GM19239 (cell line): ENCODE results near the gene JAGN1.
"Not testable (repeated sequence)": the region's sequence is repeated elsewhere in the genome, so short reads cannot be mapped to it uniquely, and the experiment has no call there.

Experiments
- DNase-seq: peaks from one replicate; pipeline ENCODE4 v3.0.0; 2011; ENCODE audit warnings: low spot score; ENCODE audit not compliant: insufficient read length
- FAIRE-seq: peaks from 2 replicates; lab custom pipeline; 2011; peaks lifted over from hg19 to GRCh38; lab: Jason Lieb, UNC

Gene JAGN1

DNA sequence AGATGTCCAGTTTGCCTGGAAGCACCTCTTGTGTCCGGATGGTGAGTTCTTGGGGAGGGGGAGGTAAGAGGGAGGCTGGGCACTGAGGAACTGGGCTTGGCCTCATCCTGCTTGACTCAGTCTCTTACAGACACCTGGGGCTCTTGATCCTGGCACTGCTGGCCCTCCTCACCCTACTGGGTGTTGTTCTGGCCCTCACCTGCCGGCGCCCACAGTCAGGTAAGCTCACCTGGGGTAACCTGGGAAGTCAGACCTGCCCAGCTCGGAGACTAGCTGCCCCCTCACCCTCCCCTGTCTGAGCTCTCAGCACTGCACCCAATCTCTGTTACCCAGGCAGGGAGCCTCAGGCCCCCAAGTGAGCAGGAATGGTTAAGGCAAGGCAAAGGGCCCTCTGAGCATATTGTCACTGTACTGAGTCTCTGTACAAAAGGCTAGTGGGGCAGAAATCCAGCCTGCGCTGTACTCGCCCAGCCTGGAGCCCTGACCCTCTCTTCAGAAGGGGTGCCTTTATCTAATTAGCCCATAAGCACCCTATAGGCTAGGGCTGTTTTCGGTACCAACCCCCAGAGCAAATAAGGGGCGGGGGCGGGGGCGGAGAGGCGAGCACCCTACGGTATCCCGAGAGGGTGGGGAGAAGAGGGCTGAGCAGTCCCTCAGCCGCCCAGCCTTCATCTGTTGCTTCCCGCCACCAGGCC lies 24.3 kb downstream of the JAGN1 start:
- DNase-seq (no peak), FAIRE-seq (no peak)

DNA sequence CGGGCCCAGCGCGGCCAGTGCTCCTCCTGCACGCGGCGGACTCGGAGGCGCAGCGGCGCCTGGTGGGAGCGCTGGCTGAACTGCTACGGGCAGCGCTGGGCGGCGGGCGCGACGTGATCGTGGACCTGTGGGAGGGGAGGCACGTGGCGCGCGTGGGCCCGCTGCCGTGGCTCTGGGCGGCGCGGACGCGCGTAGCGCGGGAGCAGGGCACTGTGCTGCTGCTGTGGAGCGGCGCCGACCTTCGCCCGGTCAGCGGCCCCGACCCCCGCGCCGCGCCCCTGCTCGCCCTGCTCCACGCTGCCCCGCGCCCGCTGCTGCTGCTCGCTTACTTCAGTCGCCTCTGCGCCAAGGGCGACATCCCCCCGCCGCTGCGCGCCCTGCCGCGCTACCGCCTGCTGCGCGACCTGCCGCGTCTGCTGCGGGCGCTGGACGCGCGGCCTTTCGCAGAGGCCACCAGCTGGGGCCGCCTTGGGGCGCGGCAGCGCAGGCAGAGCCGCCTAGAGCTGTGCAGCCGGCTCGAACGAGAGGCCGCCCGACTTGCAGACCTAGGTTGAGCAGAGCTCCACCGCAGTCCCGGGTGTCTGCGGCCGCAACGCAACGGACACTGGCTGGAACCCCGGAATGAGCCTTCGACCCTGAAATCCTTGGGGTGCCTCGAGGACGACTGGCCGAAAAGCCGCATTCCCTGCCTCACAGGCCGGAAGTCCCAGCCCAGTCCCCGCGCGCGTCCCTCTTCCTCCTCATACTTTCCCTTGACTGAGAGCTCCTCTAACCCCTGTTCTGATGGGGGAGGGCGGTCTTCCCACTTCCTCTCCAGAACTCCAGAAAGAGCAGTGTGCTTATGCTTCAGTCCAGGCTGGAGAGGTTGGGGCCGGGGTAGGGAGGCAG lies 25.1 kb downstream of the JAGN1 start:
- DNase-seq (no peak), FAIRE-seq (peak; percentile 56)

DNA sequence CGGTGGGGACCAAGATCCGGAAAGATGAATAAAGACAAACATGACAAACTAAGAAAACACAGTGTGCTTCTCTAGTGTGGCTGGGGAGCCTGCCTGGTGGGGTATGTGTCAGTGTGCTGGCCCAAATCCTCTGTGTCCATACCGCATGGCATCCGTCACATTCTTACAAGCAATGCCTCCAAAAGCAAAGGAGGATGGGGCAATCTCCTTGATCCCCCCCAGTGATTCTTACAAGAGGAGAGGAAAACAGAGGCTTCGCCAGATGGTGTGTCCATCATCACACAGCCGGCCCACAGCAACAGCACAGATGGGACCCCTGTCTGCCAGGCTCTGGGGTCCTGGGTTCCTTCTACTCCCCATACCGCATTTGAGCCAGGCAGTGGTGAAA lies 25.9 kb downstream of the JAGN1 start:
- no peak for DNase-seq
- FAIRE-seq, result no peak

DNA sequence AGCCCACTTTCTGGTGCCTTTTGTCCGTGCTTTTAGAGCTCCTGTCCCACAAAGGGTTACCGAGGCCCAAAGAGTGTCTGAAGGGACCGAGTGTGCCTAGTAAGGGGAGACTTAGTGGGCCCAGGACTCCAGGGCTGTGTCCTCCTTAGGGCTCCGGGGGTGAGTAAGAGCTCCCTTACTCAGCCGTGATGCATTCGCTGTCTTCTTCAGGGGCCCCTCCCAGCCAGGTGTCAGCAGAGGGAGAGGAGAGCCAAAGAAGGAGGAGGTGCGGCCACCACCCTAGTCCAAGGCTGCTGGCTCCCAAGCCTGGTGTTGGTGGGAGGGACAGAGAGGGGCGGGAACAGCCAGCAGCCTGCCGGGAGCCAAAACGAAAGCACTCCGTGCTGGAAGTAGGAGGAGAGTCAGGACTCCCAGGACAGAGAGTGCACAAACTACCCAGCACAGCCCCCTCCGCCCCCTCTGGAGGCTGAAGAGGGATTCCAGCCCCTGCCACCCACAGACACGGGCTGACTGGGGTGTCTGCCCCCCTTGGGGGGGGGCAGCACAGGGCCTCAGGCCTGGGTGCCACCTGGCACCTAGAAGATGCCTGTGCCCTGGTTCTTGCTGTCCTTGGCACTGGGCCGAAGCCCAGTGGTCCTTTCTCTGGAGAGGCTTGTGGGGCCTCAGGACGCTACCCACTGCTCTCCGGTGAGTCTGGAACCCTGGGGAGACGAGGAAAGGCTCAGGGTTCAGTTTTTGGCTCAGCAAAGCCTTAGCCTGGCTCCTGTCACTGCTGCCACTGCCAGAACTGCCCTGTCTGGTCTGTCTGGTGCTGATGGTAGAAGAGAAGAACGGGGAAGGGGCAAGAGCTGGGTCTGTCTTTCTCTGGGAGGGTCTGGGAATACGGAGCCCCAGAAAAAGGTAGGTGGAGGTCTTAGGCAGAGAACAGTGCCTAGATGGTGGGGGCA lies 26.6 kb downstream of the JAGN1 start, which contains the start of gene IL17RC:
TSS of gene IL17RC (plus strand) at position 365 of the 947 bp plus-strand sequence. CDS start at position 583, 218 bp downstream.
- DNase-seq (no peak), FAIRE-seq (no peak)

DNA sequence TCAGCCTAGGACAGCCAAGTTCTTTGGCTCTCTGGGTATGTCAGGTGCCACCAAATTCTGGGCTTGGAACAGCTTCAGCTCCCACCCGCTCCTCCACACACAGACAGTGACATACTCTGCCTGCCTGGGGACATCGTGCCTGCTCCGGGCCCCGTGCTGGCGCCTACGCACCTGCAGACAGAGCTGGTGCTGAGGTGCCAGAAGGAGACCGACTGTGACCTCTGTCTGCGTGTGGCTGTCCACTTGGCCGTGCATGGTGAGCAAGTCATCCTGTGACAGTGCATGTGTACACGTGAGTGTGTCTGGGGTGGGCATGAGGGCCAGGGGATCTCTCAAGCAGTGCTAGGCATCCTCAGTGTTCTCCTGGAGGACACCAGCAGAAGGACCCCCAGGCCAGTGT lies 27.4 kb downstream of the JAGN1 start:
- FAIRE-seq (no peak), DNase-seq (no peak)

DNA sequence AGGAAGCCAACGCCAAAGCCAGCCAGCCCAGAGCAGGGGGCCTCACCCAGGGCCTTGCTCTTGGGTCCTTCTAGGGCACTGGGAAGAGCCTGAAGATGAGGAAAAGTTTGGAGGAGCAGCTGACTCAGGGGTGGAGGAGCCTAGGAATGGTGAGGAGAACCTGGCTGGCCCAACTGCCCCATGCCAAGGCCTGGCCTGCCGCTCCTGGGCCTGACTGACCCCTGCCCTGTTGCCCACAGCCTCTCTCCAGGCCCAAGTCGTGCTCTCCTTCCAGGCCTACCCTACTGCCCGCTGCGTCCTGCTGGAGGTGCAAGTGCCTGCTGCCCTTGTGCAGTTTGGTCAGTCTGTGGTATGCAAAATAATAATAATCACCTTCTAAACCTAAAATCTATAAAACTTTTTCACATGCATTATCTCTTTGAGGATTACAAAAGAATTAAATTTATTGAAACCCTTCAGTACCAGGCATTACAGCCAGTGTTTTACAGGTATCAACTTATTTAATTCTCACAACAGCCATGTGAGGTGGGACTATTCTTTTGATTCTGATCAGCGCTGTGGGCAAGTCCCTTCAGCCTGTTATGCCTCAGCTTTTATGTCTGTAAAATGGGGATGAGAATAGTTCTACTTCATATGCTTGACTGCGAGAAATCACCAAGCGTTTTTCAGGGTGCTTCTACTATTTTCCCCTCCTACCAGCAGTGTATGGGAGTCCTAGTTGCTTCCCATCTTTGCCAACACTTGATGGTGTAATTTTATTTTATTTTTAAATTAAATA lies 28.0 kb downstream of the JAGN1 start:
- no peak for DNase-seq
- no peak for FAIRE-seq

DNA sequence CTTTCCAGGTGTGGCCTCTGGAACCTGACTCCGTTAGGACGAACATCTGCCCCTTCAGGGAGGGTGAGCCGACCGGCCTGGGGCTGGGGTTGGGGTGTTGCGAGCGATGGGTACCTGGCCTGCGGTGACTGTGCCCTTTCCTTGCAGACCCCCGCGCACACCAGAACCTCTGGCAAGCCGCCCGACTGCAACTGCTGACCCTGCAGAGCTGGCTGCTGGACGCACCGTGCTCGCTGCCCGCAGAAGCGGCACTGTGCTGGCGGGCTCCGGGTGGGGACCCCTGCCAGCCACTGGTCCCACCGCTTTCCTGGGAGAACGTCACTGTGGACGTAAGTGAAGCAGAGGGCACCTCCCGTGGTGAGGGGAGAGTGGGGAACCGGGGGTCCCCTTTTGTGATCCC lies 37.7 kb downstream of the JAGN1 start:
- DNase-seq (no peak), FAIRE-seq (no peak)

DNA sequence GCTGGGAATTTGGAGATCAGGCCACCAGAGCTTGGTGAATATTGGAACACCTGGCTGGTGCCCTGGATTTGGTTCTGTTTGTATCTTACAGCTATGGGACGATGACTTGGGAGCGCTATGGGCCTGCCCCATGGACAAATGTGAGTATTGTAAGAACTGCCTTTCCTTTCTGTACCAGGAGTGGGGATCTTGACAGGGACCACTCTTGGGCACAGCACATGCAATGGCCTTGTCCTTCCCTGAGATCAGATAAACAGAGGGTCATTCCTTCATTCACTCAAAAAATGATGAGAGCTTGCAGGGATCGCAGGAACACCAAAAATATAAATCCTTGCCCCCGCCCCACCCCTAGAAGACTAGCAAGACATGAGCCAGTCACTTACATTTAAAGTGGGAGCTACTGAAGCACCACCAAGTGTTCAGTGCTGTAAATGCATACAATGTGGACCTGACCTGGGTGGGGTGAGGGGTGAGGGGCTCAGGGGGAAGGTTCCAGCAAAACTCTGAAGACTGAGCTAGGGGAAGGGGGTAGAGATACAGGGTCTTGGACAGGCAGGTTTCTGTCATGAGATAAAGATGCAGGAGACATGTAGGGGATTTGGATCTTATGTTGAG lies 40.5 kb downstream of the JAGN1 start:
- FAIRE-seq (no peak), DNase-seq (no peak)

DNA sequence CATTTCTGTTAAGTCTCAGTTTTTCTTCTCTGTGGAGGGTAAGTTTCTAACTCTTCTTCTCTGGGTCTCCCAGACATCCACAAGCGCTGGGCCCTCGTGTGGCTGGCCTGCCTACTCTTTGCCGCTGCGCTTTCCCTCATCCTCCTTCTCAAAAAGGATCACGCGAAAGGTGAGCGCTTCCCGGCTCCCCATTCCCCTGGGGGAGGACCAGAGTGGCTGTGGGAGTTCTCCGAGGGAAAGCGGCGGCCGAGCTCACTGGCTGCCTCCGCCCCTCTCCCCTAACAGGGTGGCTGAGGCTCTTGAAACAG lies 42.1 kb downstream of the JAGN1 start:
- no peak for FAIRE-seq

DNA sequence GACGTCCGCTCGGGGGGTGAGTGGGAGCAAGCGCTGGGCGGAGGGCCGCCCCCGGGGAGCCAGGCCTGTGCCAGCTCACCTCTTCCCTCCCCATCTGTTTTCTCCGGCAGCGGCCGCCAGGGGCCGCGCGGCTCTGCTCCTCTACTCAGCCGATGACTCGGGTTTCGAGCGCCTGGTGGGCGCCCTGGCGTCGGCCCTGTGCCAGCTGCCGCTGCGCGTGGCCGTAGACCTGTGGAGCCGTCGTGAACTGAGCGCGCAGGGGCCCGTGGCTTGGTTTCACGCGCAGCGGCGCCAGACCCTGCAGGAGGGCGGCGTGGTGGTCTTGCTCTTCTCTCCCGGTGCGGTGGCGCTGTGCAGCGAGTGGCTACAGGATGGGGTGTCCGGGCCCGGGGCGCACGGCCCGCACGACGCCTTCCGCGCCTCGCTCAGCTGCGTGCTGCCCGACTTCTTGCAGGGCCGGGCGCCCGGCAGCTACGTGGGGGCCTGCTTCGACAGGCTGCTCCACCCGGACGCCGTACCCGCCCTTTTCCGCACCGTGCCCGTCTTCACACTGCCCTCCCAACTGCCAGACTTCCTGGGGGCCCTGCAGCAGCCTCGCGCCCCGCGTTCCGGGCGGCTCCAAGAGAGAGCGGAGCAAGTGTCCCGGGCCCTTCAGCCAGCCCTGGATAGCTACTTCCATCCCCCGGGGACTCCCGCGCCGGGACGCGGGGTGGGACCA lies 42.6 kb downstream of the JAGN1 start:
- FAIRE-seq (peak; percentile 23), DNase-seq (peak; percentile 83)

More for the DNA sequence above, 42.1 kb downstream of the JAGN1 start:
- no peak for DNase-seq

DNA sequence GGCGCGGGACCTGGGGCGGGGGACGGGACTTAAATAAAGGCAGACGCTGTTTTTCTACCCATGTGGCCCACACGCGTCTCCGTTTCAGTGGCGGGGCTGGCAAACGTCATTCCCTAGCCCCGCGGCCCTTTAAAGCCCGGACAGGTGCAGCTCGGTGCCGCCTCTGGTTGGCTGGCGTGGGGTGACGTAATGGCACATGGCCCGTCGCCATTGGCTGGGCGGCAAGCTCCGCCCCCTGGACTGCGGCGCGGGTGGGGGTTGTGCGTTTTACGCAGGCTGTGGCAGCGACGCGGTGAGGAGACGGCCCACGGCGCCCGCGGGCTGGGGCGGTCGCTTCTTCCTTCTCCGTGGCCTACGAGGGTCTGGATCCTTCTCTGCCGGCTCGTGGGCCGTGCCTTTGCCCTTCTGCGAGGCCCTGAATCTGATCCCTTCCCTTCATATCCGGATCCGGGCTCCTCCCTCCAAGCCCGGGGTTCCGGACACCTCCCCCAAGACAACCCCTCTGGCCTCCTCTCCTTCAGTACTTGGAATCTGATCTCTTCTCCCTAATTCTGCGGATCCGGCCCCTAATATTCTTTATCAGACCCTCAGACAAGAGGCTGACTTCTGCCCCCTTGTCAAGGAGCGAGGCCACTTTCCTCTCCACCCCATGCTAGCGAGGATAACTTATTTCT lies 43.3 kb downstream of the JAGN1 start, which contains the start of gene CRELD1:
TSS of gene CRELD1 (plus strand) at position 274 of the 674 bp plus-strand sequence. CDS start 605 bp downstream, outside the sequence.
- peak; percentile 93 for DNase-seq
- peak; percentile 94 for FAIRE-seq

DNA sequence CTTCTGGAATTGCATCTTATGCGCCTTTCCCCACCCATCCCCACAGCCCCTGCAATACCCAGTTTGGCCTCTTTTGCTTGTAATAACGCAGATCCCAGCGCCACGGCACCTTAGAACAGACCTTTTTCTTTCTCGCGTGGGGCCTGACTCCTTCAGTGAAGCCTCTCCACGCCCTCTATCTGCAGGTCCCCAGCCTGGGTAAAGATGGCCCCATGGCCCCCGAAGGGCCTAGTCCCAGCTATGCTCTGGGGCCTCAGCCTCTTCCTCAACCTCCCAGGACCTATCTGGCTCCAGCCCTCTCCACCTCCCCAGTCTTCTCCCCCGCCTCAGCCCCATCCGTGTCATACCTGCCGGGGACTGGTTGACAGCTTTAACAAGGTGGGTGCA lies 43.8 kb downstream of the JAGN1 start:
- DNase-seq, result no peak
- no peak for FAIRE-seq

DNA sequence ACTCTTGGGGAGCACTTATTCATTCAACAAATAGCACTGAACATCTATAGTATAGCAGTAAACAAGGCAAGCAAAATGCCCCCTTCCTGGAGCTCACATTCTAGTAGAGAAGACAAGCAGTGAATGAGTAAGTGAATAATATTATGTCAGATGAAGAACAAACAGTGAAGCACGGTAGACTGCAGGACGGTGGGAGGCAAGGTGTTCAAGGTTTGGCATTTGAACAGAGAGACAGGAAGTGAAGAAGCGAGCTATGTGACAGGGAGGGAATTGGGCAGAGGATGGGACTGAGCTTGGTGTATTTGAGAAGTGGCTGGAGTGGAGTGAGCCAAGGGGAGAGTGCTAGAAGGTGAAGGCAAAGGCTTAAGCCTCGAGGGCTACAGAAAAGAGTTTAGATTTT lies 44.6 kb downstream of the JAGN1 start:
- FAIRE-seq, result peak; percentile 14
- DNase-seq, result no peak

DNA sequence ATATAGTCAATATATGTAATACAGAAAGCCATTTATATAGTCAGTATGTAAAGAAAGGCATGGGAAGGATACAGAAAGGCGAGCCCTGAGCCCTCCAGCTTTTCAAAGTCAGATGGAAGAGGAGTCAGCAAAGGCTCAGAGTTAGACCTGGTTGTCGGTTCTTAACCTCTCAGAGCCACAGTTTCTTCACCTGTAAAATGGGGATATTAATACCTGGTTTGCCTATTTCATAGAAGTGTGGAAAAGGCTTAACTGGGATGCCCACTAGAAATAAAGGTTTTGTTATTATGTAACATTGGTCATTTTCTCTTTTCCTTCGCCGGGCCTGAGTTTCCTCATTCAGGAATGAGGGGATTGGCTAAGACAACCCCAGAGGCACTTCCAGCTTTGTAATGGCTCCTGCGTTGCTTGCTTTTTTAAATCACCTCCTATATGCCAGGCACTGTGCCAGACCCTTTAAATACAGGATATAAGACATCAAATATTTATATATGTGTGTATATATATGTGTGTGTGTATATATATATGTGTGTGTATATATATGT lies 45.6 kb downstream of the JAGN1 start:
- FAIRE-seq, result no peak

DNA sequence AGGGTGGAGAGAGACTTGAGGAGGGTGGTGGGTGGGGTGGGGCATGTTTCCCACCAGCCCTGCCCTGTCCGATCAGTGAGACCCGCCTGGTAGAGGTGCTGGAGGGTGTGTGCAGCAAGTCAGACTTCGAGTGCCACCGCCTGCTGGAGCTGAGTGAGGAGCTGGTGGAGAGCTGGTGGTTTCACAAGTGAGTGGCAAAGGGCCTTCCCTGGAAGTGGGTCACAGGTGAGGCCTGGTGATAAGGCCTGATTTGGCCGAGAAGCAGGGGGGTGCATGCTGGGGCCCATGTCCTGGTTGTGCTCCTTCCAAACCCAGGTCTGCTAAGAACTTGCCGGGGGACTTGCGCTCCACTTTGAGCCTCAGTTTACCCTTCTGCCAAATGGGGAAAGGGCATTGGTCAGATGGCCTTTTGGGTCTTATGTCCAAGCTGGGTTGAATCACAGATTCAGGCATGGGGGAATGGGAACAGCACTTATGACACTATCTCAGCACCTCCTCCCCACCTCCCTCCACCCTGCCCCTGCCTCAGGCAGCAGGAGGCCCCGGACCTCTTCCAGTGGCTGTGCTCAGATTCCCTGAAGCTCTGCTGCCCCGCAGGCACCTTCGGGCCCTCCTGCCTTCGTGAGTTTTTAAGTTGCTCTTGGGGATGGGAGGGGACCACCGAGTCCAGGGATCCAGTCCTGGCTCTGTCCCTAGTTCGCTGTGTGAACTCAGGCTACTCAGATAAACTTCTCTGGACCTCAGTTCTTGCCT lies 47.3 kb downstream of the JAGN1 start:
- no peak for DNase-seq
- FAIRE-seq, result no peak

More for the DNA sequence above, 45.6 kb downstream of the JAGN1 start:
- no peak for DNase-seq

DNA sequence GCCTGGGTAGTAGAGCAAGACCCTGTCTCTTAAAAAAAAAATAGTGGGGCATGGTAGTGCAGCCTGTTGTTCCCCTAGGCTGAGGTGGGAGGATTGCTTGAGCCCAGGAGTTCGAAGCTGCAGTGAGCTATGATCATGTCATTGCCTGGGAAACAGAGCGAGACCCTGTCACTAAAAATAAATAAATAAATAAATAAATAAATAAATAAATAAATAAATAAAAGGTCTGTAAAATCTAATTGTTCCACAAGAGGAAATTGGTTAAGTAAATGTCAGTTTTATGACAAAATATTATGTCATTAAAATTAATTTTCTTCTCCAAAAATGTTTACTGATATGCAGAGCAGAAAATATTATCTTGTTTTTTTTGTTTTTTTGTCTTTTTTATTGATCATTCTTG lies 48.6 kb downstream of the JAGN1 start:
- FAIRE-seq, result no peak
- DNase-seq, result no peak

DNA sequence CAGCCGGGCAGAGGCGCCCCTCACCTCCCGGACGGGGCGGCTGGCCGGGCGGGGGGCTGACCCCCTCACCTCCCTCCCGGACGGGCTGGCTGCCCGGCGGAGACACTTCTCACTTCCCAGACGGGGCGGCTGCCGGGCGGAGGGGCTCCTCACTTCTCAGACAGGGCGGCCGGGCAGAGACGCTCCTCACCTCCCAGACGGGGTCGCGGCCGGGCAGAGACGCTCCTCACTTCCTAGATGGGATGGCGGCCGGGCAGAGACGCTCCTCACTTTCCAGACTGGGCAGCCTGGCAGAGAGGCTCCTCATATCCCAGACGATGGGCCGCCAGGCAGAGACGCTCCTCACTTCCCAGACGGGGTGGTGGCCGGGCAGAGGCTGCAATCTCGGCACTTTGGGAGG lies 49.5 kb downstream of the JAGN1 start:
- DNase-seq, FAIRE-seq: not testable (repeated sequence)
